CD4-positive, alpha-beta T cell (primary cell): ENCODE results near the gene PASD1. TPM values are rescaled to one million over a fixed set of nuclear protein-coding genes. Genes with fewer than 3 reads are reported as not detected.
"Not testable (repeated sequence)": the region's sequence is repeated elsewhere in the genome, so short reads cannot be mapped to it uniquely, and the experiment has no call there.

Source experiments
- ATAC-seq: fragments of 200-7000 bp; cut with Tn5 transposase; one replicate; pipeline ENCODE4 v1.10.0; 2022; ENCODE audit warnings: mild to moderate bottlenecking; ENCODE audit not compliant: poor library complexity
- CTCF ChIA-PET: fragments of 350-600 bp; sonication (Branson Sonifier 250); formaldehyde crosslinking; loops from one replicate; lab custom pipeline; 2021; ENCODE audit warnings: antibody characterized with exemption, inconsistent platforms; lab: Charles Lee
- POLR2A ChIA-PET: fragments of 350-600 bp; sonication (Branson Sonifier 250); formaldehyde crosslinking; loops from one replicate; lab custom pipeline; 2021; ENCODE audit warnings: antibody characterized with exemption, inconsistent platforms; lab: Charles Lee
- DNase-seq, 14 experiments: peaks; one replicate each; pipeline ENCODE4 v3.0.0-alpha.2; 2013 to 2020; ENCODE audit warnings: mixed read lengths in 2 of 14
- H3K27ac ChIP-seq, 2 donors: one replicate each; pipeline versions ENCODE4 v1.5.1 to v1.7.0; 2013; ENCODE audit warnings: low read length in 2 of 2, low read depth in 1 of 2, mild to moderate bottlenecking in 1 of 2
- H3K27me3 ChIP-seq, 2 experiments: 1 replicate in 1 of 2; 2 replicates in 1 of 2; pipeline versions ENCODE4 v1.6.1 to v1.7.0; 2013; ENCODE audit warnings: low read length in 2 of 2, control low read depth in 1 of 2, mild to moderate bottlenecking in 1 of 2, moderate library complexity in 1 of 2; ENCODE audit not compliant: insufficient read depth in 2 of 2, control insufficient read depth in 1 of 2
- H3K36me3 ChIP-seq: one replicate; pipeline ENCODE4 v1.6.1; 2013; ENCODE audit warnings: low read length, control low read depth; ENCODE audit not compliant: insufficient read depth
- H3K4me1 ChIP-seq: one replicate; pipeline ENCODE4 v1.6.1; 2013; ENCODE audit warnings: low read length, control low read depth; ENCODE audit not compliant: insufficient read depth
- H3K4me3 ChIP-seq: one replicate; pipeline ENCODE4 v1.5.1; 2013; ENCODE audit warnings: mild to moderate bottlenecking, low read length, moderate library complexity
- H3K9me3 ChIP-seq, 2 experiments: 1 replicate in 1 of 2; 2 replicates in 1 of 2; pipeline versions ENCODE4 v1.6.1 to v1.7.0; 2013; ENCODE audit warnings: low read length in 2 of 2, mild to moderate bottlenecking in 2 of 2, control low read depth in 1 of 2, moderate library complexity in 1 of 2; ENCODE audit not compliant: control insufficient read depth in 1 of 2, insufficient read depth in 1 of 2
- H3K27ac Mint-ChIP-seq: one replicate; pipeline ENCODE4 v1.8.0; 2020; ENCODE audit warnings: mixed read lengths
- H3K27me3 Mint-ChIP-seq: one replicate; pipeline ENCODE4 v1.8.0; 2021; ENCODE audit warnings: mixed read lengths
- H3K36me3 Mint-ChIP-seq: one replicate; pipeline ENCODE4 v1.8.0; 2021; ENCODE audit warnings: low read depth, mixed read lengths
- H3K4me1 Mint-ChIP-seq: one replicate; pipeline ENCODE4 v1.8.0; 2021; ENCODE audit warnings: low read depth, mixed read lengths
- H3K4me3 Mint-ChIP-seq: one replicate; pipeline ENCODE4 v1.8.0; 2020; ENCODE audit warnings: mild to moderate bottlenecking, mixed read lengths
- H3K9me3 Mint-ChIP-seq: one replicate; pipeline ENCODE4 v1.8.0; 2020; ENCODE audit warnings: mixed read lengths
- CTCF ChIP-seq: fragments of 200-600 bp; IDR thresholded peaks from one replicate; pipeline ENCODE4 v1.8.0; 2022; ENCODE audit warnings: antibody characterized with exemption, mild to moderate bottlenecking
- intact Hi-C, 2 experiments: fragments of 100-400 bp; cut with DNase I in 1 of 2; cut with micrococcal nuclease in 1 of 2; formaldehyde crosslinking; loops; one replicate each; pipeline versions ENCODE4 v1.15.1 to v1.9.0; 2023 to 2025; cut with DNase I, micrococcal nuclease
- total RNA-seq, 174 experiments: library from RNA in 2 of 174; stranded (reverse) in 2 of 174; gene quantifications; one replicate each; pipeline ENCODE4 v1.2.3 and lab custom pipeline; 2021 to 2026

PASD1 gene
- total RNA-seq, 2 experiments from 2014 or later, result not detected

GRCh38 chrX:151552743-151553142 is 10.7 kb upstream of the PASD1 start:
- ChIA-PET POLR2A (no interaction called here), CTCF (no interaction called here)
- Histone ChIP-seq H3K4me1 (no peaks in the 10 kb centered on the region), H3K27me3 (no peaks in the 10 kb centered on the region), H3K4me3 (no peak overlapping the region), H3K27ac (no peak overlapping the region), H3K36me3 (no peaks in the 10 kb centered on the region), H3K9me3 (no peaks in the 10 kb centered on the region)
- intact Hi-C loops, result no loop called here
- DNase-seq (no peak), ATAC-seq (no peak)
- Mint-ChIP-seq H3K4me3 (no peak overlapping the region), H3K9me3 (no peaks in the 10 kb centered on the region), H3K36me3 (no peaks in the 10 kb centered on the region), H3K27ac (no peak overlapping the region), H3K4me1 (no peaks in the 10 kb centered on the region), H3K27me3 (peaks cover 5% of the 10 kb centered on the region)
- TF ChIP-seq CTCF, result no peak

- H3K36me3 Mint-ChIP-seq, CTCF ChIA-PET, H3K27me3 ChIP-seq, H3K9me3 Mint-ChIP-seq, H3K27ac Mint-ChIP-seq, H3K4me3 ChIP-seq, intact Hi-C loops, H3K36me3 ChIP-seq, H3K27me3 Mint-ChIP-seq, H3K4me3 Mint-ChIP-seq, H3K9me3 ChIP-seq, POLR2A ChIA-PET, ATAC-seq, H3K4me1 Mint-ChIP-seq, DNase-seq, H3K27ac ChIP-seq, H3K4me1 ChIP-seq: not testable (repeated sequence)
Measured at GRCh38 chrX:151555301-151555700, 8.2 kb upstream of the PASD1 start.

- CTCF ChIA-PET, H3K27me3 ChIP-seq, H3K4me1 Mint-ChIP-seq, H3K9me3 ChIP-seq, H3K4me3 Mint-ChIP-seq, H3K27ac Mint-ChIP-seq, intact Hi-C loops, H3K27ac ChIP-seq, POLR2A ChIA-PET, H3K4me3 ChIP-seq, H3K9me3 Mint-ChIP-seq, H3K4me1 ChIP-seq, ATAC-seq, H3K36me3 ChIP-seq, DNase-seq, H3K27me3 Mint-ChIP-seq, H3K36me3 Mint-ChIP-seq: not testable (repeated sequence)
Measured at GRCh38 chrX:151562485-151562884, 990 bp upstream of the PASD1 start.

- H3K36me3 ChIP-seq, H3K27me3 ChIP-seq, ATAC-seq, H3K4me3 Mint-ChIP-seq, H3K4me1 Mint-ChIP-seq, H3K27ac Mint-ChIP-seq, H3K4me3 ChIP-seq, H3K27ac ChIP-seq, DNase-seq, H3K9me3 Mint-ChIP-seq, H3K36me3 Mint-ChIP-seq, intact Hi-C loops, H3K9me3 ChIP-seq, CTCF ChIA-PET, H3K4me1 ChIP-seq, POLR2A ChIA-PET, H3K27me3 Mint-ChIP-seq: not testable (repeated sequence)
Measured at GRCh38 chrX:151563003-151563402, 472 bp upstream of the PASD1 start.
